CD14-positive monocyte (primary cell): ENCODE results near the gene C3orf80. TPM values are rescaled to one million over a fixed set of nuclear protein-coding genes. Genes with fewer than 3 reads are reported as not detected.
A peak's percentile ranks its signal among the peaks of the same experiment; 100 is the strongest.

Source experiments
- DNase-seq, 3 donors: peaks; one replicate each; pipeline ENCODE4 v3.0.0-alpha.2; 2011 to 2022
- H2AFZ ChIP-seq: 2 replicates; pipeline ENCODE4 v1.6.0; 2012; ENCODE audit warnings: mild to moderate bottlenecking, low read depth, low read length, inconsistent platforms; ENCODE audit not compliant: insufficient read depth, poor library complexity, severe bottlenecking
- H3K27ac ChIP-seq, 2 donors: 1 replicate in 1 of 2; 2 replicates in 1 of 2; pipeline ENCODE4 v1.5.1; 2012 to 2013; ENCODE audit warnings: low read length in 2 of 2, control low read depth in 1 of 2, inconsistent platforms in 1 of 2, low read depth in 1 of 2, mild to moderate bottlenecking in 1 of 2
- H3K27me3 ChIP-seq, 2 donors: one replicate each; pipeline versions ENCODE4 v1.6.0 to v1.6.1; 2011 to 2013; ENCODE audit warnings: low read length in 2 of 2; ENCODE audit not compliant: control insufficient read depth in 2 of 2, insufficient read depth in 2 of 2
- H3K36me3 ChIP-seq, 2 donors: replicated peaks in 1 of 2; 1 replicate in 1 of 2; 2 replicates in 1 of 2; pipeline versions ENCODE4 v1.5.1 to v1.6.1; 2012 to 2013; ENCODE audit warnings: low read length in 2 of 2, control low read depth in 1 of 2, inconsistent platforms in 1 of 2, mild to moderate bottlenecking in 1 of 2; ENCODE audit not compliant: insufficient read depth in 2 of 2, control insufficient read depth in 1 of 2
- H3K4me1 ChIP-seq, 2 donors: 1 replicate in 1 of 2; 2 replicates in 1 of 2; pipeline versions ENCODE4 v1.5.1 to v1.6.1; 2012 to 2013; ENCODE audit warnings: low read length in 2 of 2, control low read depth in 1 of 2, inconsistent platforms in 1 of 2, mild to moderate bottlenecking in 1 of 2, moderate library complexity in 1 of 2; ENCODE audit not compliant: insufficient read depth in 2 of 2, control insufficient read depth in 1 of 2
- H3K4me2 ChIP-seq: replicated peaks from 2 replicates; pipeline ENCODE3; 2012; ENCODE audit warnings: low read length, moderate library complexity, mild to moderate bottlenecking; ENCODE audit not compliant: poor library complexity, severe bottlenecking; ENCODE audit errors: extremely low read depth
- H3K4me3 ChIP-seq, 3 experiments: fragments of 200-600 bp in 1 of 3; sonication (generic) in 1 of 3; replicated peaks in 1 of 3; 1 replicate in 2 of 3; 2 replicates in 1 of 3; pipeline ENCODE4 v1.5.1; 2011 to 2013; ENCODE audit warnings: low read length in 3 of 3, mild to moderate bottlenecking in 3 of 3, control low read depth in 2 of 3, low read depth in 2 of 3, inconsistent platforms in 1 of 3, moderate library complexity in 1 of 3
- H3K79me2 ChIP-seq: 2 replicates; pipeline ENCODE4 v1.6.0; 2012; ENCODE audit warnings: mild to moderate bottlenecking, control low read depth, inconsistent platforms, low read length, moderate library complexity; ENCODE audit not compliant: insufficient read depth
- H3K9ac ChIP-seq: 2 replicates; pipeline ENCODE4 v1.6.0; 2017; ENCODE audit warnings: low read length, mild to moderate bottlenecking; ENCODE audit not compliant: insufficient read depth, poor library complexity, severe bottlenecking
- H3K9me3 ChIP-seq, 2 donors: replicated peaks in 1 of 2; 1 replicate in 1 of 2; 2 replicates in 1 of 2; pipeline versions ENCODE4 v1.5.1 to v1.6.1; 2012 to 2013; ENCODE audit warnings: low read length in 2 of 2, control low read depth in 1 of 2; ENCODE audit not compliant: control insufficient read depth in 1 of 2, insufficient read depth in 1 of 2
- H4K20me1 ChIP-seq: 2 replicates; pipeline ENCODE4 v1.6.0; 2012; ENCODE audit warnings: mild to moderate bottlenecking, low read length, control low read depth, moderate library complexity; ENCODE audit not compliant: insufficient read depth
- H3K27ac Mint-ChIP-seq, 7 donors: one replicate each; pipeline ENCODE4 v1.8.0; 2020; ENCODE audit warnings: mild to moderate bottlenecking in 7 of 7, mixed read lengths in 7 of 7, moderate library complexity in 6 of 7, inconsistent platforms in 2 of 7
- H3K27me3 Mint-ChIP-seq, 3 donors: one replicate each; pipeline ENCODE4 v1.8.0; 2021 to 2022; ENCODE audit warnings: low read depth in 3 of 3, mild to moderate bottlenecking in 3 of 3, mixed read lengths in 3 of 3, moderate library complexity in 3 of 3, inconsistent platforms in 1 of 3
- H3K36me3 Mint-ChIP-seq, 2 donors: one replicate each; pipeline ENCODE4 v1.8.0; 2020; ENCODE audit warnings: mixed read lengths in 2 of 2, inconsistent platforms in 1 of 2, mild to moderate bottlenecking in 1 of 2
- H3K4me1 Mint-ChIP-seq: one replicate; pipeline ENCODE4 v1.8.0; 2020; ENCODE audit warnings: mild to moderate bottlenecking, mixed read lengths
- H3K4me3 Mint-ChIP-seq, 2 donors: one replicate each; pipeline ENCODE4 v1.8.0; 2020; ENCODE audit warnings: mild to moderate bottlenecking in 2 of 2, mixed read lengths in 2 of 2, moderate library complexity in 1 of 2
- H3K9me3 Mint-ChIP-seq, 7 donors: one replicate each; pipeline ENCODE4 v1.8.0; 2020 to 2022; ENCODE audit warnings: mixed read lengths in 7 of 7, mild to moderate bottlenecking in 6 of 7, moderate library complexity in 6 of 7, inconsistent platforms in 2 of 7
- CTCF ChIP-seq: fragments of 200-600 bp; IDR thresholded peaks from one replicate; pipeline ENCODE4 v1.8.0; 2022; ENCODE audit warnings: antibody characterized with exemption, mild to moderate bottlenecking
- WGBS: methylation state at CpG from one replicate; pipeline ENCODE4 v1.1.5; 2013; ENCODE audit warnings: missing lambda C conversion rate; ENCODE audit not compliant: insufficient coverage; 5-methylcytosine and 5-hydroxymethylcytosine counted together
- intact Hi-C, 2 donors: fragments of 100-400 bp; cut with micrococcal nuclease; formaldehyde crosslinking; loops; one replicate each; pipeline versions ENCODE4 v1.15.0 to v1.15.1; 2023
- polyA plus RNA-seq, 3 donors: library from polyadenylated mRNA; depleted of rRNA in 1 of 3; unstranded in 2 of 3; stranded (reverse) in 1 of 3; fragments of 300-500 nt in 2 of 3; fragments of >200 nt in 1 of 3; fragmentation: Illumina TruSeq in 2 of 3; gene quantifications; 1 replicate in 2 of 3; 2 replicates in 1 of 3; pipeline ENCODE4 v1.2.3, GENCODE V29; 2012 to 2021

C3orf80 gene
- polyA plus RNA-seq, 3 donors: 0.03 TPM; not detected in 2

GRCh38 chr3:160180581-160181216, 44.5 kb upstream of the C3orf80 start:
- Histone ChIP-seq H3K9me3 (no peaks in the 10 kb centered on the region), H4K20me1 (no peaks in the 10 kb centered on the region), H3K4me1 (peaks cover 5 to 10% of the 10 kb centered on the region in 2 donors), H3K9ac (no peak overlapping the region), H3K4me2 (peak overlapping the region; percentile 50), H3K4me3 (no peak overlapping the region), H3K27ac (no peak overlapping the region), H2AFZ (peak overlapping the region; percentile 66), H3K36me3 (no peaks in the 10 kb centered on the region), H3K27me3 (no peaks in the 10 kb centered on the region), H3K79me2 (no peaks in the 10 kb centered on the region)
- DNase-seq: peak in 1 of 3 donors; percentile 12
- H3K27ac Mint-ChIP-seq: no peak overlapping the region
- peaks cover 0 to 2% (median 0%) of the 10 kb centered on the region in 3 donors for H3K27me3 Mint-ChIP-seq
- H3K9me3 Mint-ChIP-seq: peaks cover 2 to 9% (median 6%) of the 10 kb centered on the region in 7 donors
- intact Hi-C loops: no loop called here
- WGBS: 0% methylated on average over 6 of the region's 11 CpGs
- H3K4me3 Mint-ChIP-seq: peak overlapping the region; percentile 2 to 83
- H3K4me1 Mint-ChIP-seq: peaks cover 21% of the 10 kb centered on the region
- TF ChIP-seq CTCF: no peak
- H3K36me3 Mint-ChIP-seq: no peaks in the 10 kb centered on the region

- no peak overlapping the region for H3K9ac ChIP-seq
- H3K9me3 ChIP-seq: no peaks in the 10 kb centered on the region
- Mint-ChIP-seq H3K27ac (no peak overlapping the region), H3K9me3 (peaks cover 0 to 7% (median 4%) of the 10 kb centered on the region in 7 donors), H3K4me3 (no peak overlapping the region), H3K27me3 (peaks cover 0 to 2% (median 0%) of the 10 kb centered on the region in 3 donors), H3K36me3 (no peaks in the 10 kb centered on the region), H3K4me1 (peaks cover 21% of the 10 kb centered on the region)
- WGBS: 40% methylated on average over 1 of the region's 4 CpGs
- intact Hi-C loops: no loop called here
- peaks cover 5 to 10% of the 10 kb centered on the region in 2 donors for H3K4me1 ChIP-seq
- H2AFZ ChIP-seq: no peak overlapping the region
- H3K4me2 ChIP-seq: no peak overlapping the region
- no peaks in the 10 kb centered on the region for H4K20me1 ChIP-seq
- no peak for TF ChIP-seq CTCF
- H3K27me3 ChIP-seq: no peaks in the 10 kb centered on the region
- no peak overlapping the region for H3K27ac ChIP-seq
- H3K79me2 ChIP-seq: no peaks in the 10 kb centered on the region
- no peak overlapping the region for H3K4me3 ChIP-seq
- no peaks in the 10 kb centered on the region for H3K36me3 ChIP-seq
- no peak for DNase-seq
Measured at GRCh38 chr3:160183345-160184076, 41.7 kb upstream of the C3orf80 start.
